Nephron progenitor cell (in vitro differentiated cells): ENCODE measurements around the gene HPS1.

ENCODE experiments used
- DNase-seq: peaks from one replicate; pipeline ENCODE4 v3.0.0; 2021
- H3K27ac Mint-ChIP-seq: 2 replicates; pipeline ENCODE4 v1.8.0; 2021; ENCODE audit warnings: mild to moderate bottlenecking, moderate library complexity, mixed read lengths
- H3K27me3 Mint-ChIP-seq: 2 replicates; pipeline ENCODE4 v1.8.0; 2021; ENCODE audit warnings: mild to moderate bottlenecking, low read depth, mixed read lengths; ENCODE audit not compliant: poor library complexity
- H3K36me3 Mint-ChIP-seq: 2 replicates; pipeline ENCODE4 v1.8.0; 2021; ENCODE audit warnings: low read depth, mixed read lengths
- H3K4me1 Mint-ChIP-seq: 2 replicates; pipeline ENCODE4 v1.8.0; 2021; ENCODE audit warnings: mixed read lengths
- H3K4me3 Mint-ChIP-seq: 2 replicates; pipeline ENCODE4 v1.8.0; 2021; ENCODE audit warnings: mild to moderate bottlenecking, moderate library complexity, mixed read lengths
- H3K9me3 Mint-ChIP-seq: 2 replicates; pipeline ENCODE4 v1.8.0; 2021; ENCODE audit warnings: mild to moderate bottlenecking, moderate library complexity, mixed read lengths
- CTCF ChIP-seq: fragments of 200-600 bp; sonication (generic); IDR thresholded peaks from 2 replicates; pipeline ENCODE4 v1.5.0; 2021; ENCODE audit warnings: antibody characterized with exemption

HPS1 gene

GRCh38 chr10:98419469-98420261 is 27.1 kb downstream of the HPS1 start:
- DNase-seq: no peak
- H3K27me3 Mint-ChIP-seq: peaks cover 4% of the 10 kb centered on the region

GRCh38 chr10:98418665-98419468 is 27.9 kb downstream of the HPS1 start:
- DNase-seq: no peak
- H3K4me1 Mint-ChIP-seq: peaks cover 40% of the 10 kb centered on the region
- H3K36me3 Mint-ChIP-seq: peaks cover 5% of the 10 kb centered on the region
- no peaks in the 10 kb centered on the region for H3K9me3 Mint-ChIP-seq
- no peak overlapping the region for H3K4me3 Mint-ChIP-seq
- H3K27me3 Mint-ChIP-seq: peaks cover 4% of the 10 kb centered on the region
- TF ChIP-seq CTCF: no peak
- peak overlapping the region; percentile 70 for H3K27ac Mint-ChIP-seq

More at GRCh38 chr10:98419469-98420261, 27.1 kb downstream of the HPS1 start:
- Mint-ChIP-seq H3K9me3 (no peaks in the 10 kb centered on the region), H3K4me1 (peaks cover 33% of the 10 kb centered on the region), H3K4me3 (no peak overlapping the region), H3K36me3 (peaks cover 5% of the 10 kb centered on the region), H3K27ac (no peak overlapping the region)
- no peak for TF ChIP-seq CTCF

- TF ChIP-seq CTCF: no peak
- Mint-ChIP-seq H3K4me1 (peaks cover 40% of the 10 kb centered on the region), H3K4me3 (no peak overlapping the region), H3K27ac (no peak overlapping the region), H3K27me3 (peaks cover 4% of the 10 kb centered on the region), H3K36me3 (peaks cover 5% of the 10 kb centered on the region), H3K9me3 (no peaks in the 10 kb centered on the region)
- no peak for DNase-seq
Observed at GRCh38 chr10:98417973-98418664, 28.6 kb downstream of the HPS1 start.

- Mint-ChIP-seq H3K4me3 (no peak overlapping the region), H3K27ac (no peak overlapping the region), H3K27me3 (peaks cover 7% of the 10 kb centered on the region), H3K9me3 (no peaks in the 10 kb centered on the region), H3K4me1 (peaks cover 42% of the 10 kb centered on the region), H3K36me3 (peaks cover 5% of the 10 kb centered on the region)
- no peak for TF ChIP-seq CTCF
- DNase-seq: no peak
Observed at GRCh38 chr10:98417481-98417959, 29.2 kb downstream of the HPS1 start.

- no peak for DNase-seq
- Mint-ChIP-seq H3K9me3 (no peaks in the 10 kb centered on the region), H3K36me3 (peaks cover 5% of the 10 kb centered on the region), H3K4me1 (peaks cover 45% of the 10 kb centered on the region), H3K27me3 (peaks cover 7% of the 10 kb centered on the region), H3K27ac (peak overlapping the region; percentile 61), H3K4me3 (no peak overlapping the region)
- no peak for TF ChIP-seq CTCF
Observed at GRCh38 chr10:98416606-98417388, 29.9 kb downstream of the HPS1 start.
